A549 (cell line): ENCODE data around the gene NUFIP1. TPM values are rescaled to one million over a fixed set of nuclear protein-coding genes. Genes with fewer than 3 reads are reported as not detected.
A peak's percentile ranks its signal among the peaks of the same experiment; 100 is the strongest.

ENCODE experiments used
- ATAC-seq, 2 experiments: fragments of 200-7000 bp in 1 of 2; fragments of >200 bp in 1 of 2; cut with Nextera tagmentation in 1 of 2; cut with Tn5 transposase in 1 of 2; 3 replicates each; pipeline versions ENCODE4 v1.8.0 to v1.9.1; 2018 to 2020; ENCODE audit warnings: mild to moderate bottlenecking in 1 of 2, moderate library complexity in 1 of 2
- CTCF ChIA-PET: fragments of 300-600 bp; sonication (Branson Sonifier 250); formaldehyde crosslinking; extraction: SDS; loops from one replicate; lab custom pipeline; 2021; ENCODE audit warnings: antibody characterized with exemption, inconsistent platforms; lab: Yijun Ruan, JAX
- POLR2A ChIA-PET: fragments of 350-600 bp; formaldehyde crosslinking; extraction: SDS; loops from one replicate; lab custom pipeline; 2021; ENCODE audit warnings: antibody characterized with exemption, inconsistent platforms; lab: Yijun Ruan, JAX
- DNase-seq, 2 experiments: peaks; one replicate each; pipeline versions ENCODE4 v3.0.0 to v3.0.0-alpha.2; 2011 to 2016; ENCODE audit warnings: low read depth in 1 of 2, low spot score in 1 of 2
- FAIRE-seq: peaks from 2 replicates; lab custom pipeline; 2011; peaks lifted over from hg19 to GRCh38; lab: Jason Lieb, UNC
- H3K27ac ChIP-seq, 2 experiments: fragments of >200 bp; sonication (Bioruptor Twin); formaldehyde crosslinking; 3 replicates each; pipeline ENCODE4 v1.5.1; 2016 to 2017
- H3K4me1 ChIP-seq: fragments of >200 bp; sonication (Bioruptor Twin); formaldehyde crosslinking; 3 replicates; pipeline ENCODE4 v1.6.1; 2016
- H3K4me2 ChIP-seq: fragments of >200 bp; sonication (Bioruptor Twin); formaldehyde crosslinking; 3 replicates; pipeline ENCODE4 v1.6.1; 2016
- H3K4me3 ChIP-seq: fragments of >200 bp; sonication (Bioruptor Twin); formaldehyde crosslinking; 3 replicates; pipeline ENCODE4 v1.5.1; 2016
- H3K9me3 ChIP-seq: fragments of >200 bp; sonication (Bioruptor Twin); formaldehyde crosslinking; 3 replicates; pipeline ENCODE4 v1.6.1; 2016
- ATOH8 ChIP-seq: fragments of 250-450 bp; sonication (Bioruptor Pico); IDR thresholded peaks from 2 replicates; pipeline ENCODE4 v1.5.0; 2020; ENCODE audit warnings: low read depth, mild to moderate bottlenecking, moderate library complexity
- BHLHE40 ChIP-seq: IDR thresholded peaks from 2 replicates; pipeline ENCODE4 v1.6.1; 2012; ENCODE audit warnings: low read depth, low read length, inconsistent platforms
- CBX2 ChIP-seq: fragments of 200-600 bp; sonication (generic); IDR thresholded peaks from 2 replicates; pipeline ENCODE4 v1.6.1; 2016; ENCODE audit warnings: low read depth, mild to moderate bottlenecking, borderline replicate concordance
- CHD4 ChIP-seq: fragments of 200-600 bp; sonication (generic); IDR thresholded peaks from 2 replicates; pipeline ENCODE4 v1.6.1; 2016; ENCODE audit warnings: antibody characterized with exemption, mild to moderate bottlenecking, borderline replicate concordance
- E2F6 ChIP-seq: IDR thresholded peaks from 2 replicates; pipeline ENCODE4 v1.6.1; 2012; ENCODE audit warnings: low read depth, borderline replicate concordance
- EHF ChIP-seq: fragments of 250-450 bp; sonication (Bioruptor Pico); IDR thresholded peaks from 2 replicates; pipeline ENCODE4 v1.5.0; 2020; ENCODE audit warnings: mild to moderate bottlenecking
- EHMT2 ChIP-seq: fragments of 200-600 bp; sonication (generic); IDR thresholded peaks from 2 replicates; pipeline ENCODE4 v1.6.1; 2016; ENCODE audit warnings: antibody characterized with exemption, low read depth, mild to moderate bottlenecking, moderate library complexity
- ELK1 ChIP-seq: fragments of 150-350 bp; IDR thresholded peaks from 2 replicates; pipeline ENCODE4 v1.6.1; 2014; ENCODE audit warnings: low read depth, mild to moderate bottlenecking, low read length
- EP300 ChIP-seq, 2 experiments: fragments of >200 bp; sonication (Bioruptor Twin); formaldehyde crosslinking; IDR thresholded peaks; 2 replicates in 1 of 2; 3 replicates in 1 of 2; pipeline ENCODE4 v1.6.1; 2016 to 2017
- HEYL ChIP-seq: fragments of 250-450 bp; sonication (Bioruptor Pico); IDR thresholded peaks from 2 replicates; pipeline ENCODE4 v1.8.0; 2021; ENCODE audit warnings: mild to moderate bottlenecking, moderate library complexity
- HOXB13 ChIP-seq: fragments of 250-450 bp; sonication (Bioruptor Pico); IDR thresholded peaks from 2 replicates; pipeline ENCODE4 v1.5.0; 2020; ENCODE audit warnings: low read depth, mild to moderate bottlenecking, moderate library complexity
- JUN ChIP-seq, 2 experiments: fragments of >200 bp; sonication (Bioruptor Twin); formaldehyde crosslinking; IDR thresholded peaks; 2 replicates in 1 of 2; 3 replicates in 1 of 2; pipeline ENCODE4 v1.6.1; 2016 to 2017
- KDM5A ChIP-seq: fragments of 200-600 bp; sonication (generic); IDR thresholded peaks from 2 replicates; pipeline ENCODE4 v1.6.1; 2016; ENCODE audit warnings: antibody characterized with exemption, mild to moderate bottlenecking
- MAZ ChIP-seq: fragments of 150-350 bp; IDR thresholded peaks from 2 replicates; pipeline ENCODE4 v1.6.1; 2014; ENCODE audit warnings: antibody characterized with exemption, low read depth, low read length, borderline replicate concordance
- NFE2L2 ChIP-seq: fragments of 150-350 bp; conservative IDR thresholded peaks from 2 replicates; pipeline ENCODE4 v1.6.1; 2014; ENCODE audit warnings: low read length
- POLR2A ChIP-seq: IDR thresholded peaks from 2 replicates; pipeline ENCODE4 v1.6.1; 2012; ENCODE audit warnings: mild to moderate bottlenecking, low read length
- RAD21 ChIP-seq, 2 experiments: fragments of >200 bp in 1 of 2; sonication (Bioruptor Twin) in 1 of 2; formaldehyde crosslinking in 1 of 2; IDR thresholded peaks in 1 of 2; conservative IDR thresholded peaks in 1 of 2; 2 replicates in 1 of 2; 3 replicates in 1 of 2; pipeline ENCODE4 v1.6.1; 2012 to 2018; ENCODE audit warnings: inconsistent platforms in 1 of 2
- RARB ChIP-seq: fragments of 250-450 bp; sonication (Bioruptor Pico); IDR thresholded peaks from 2 replicates; pipeline ENCODE4 v1.8.0; 2021; ENCODE audit warnings: mild to moderate bottlenecking, moderate library complexity
- RNF2 ChIP-seq: fragments of 200-600 bp; sonication (generic); IDR thresholded peaks from 2 replicates; pipeline ENCODE4 v1.6.1; 2016; ENCODE audit warnings: low read depth, mild to moderate bottlenecking, antibody characterized with exemption, moderate library complexity, borderline replicate concordance
- TP53 ChIP-seq: fragments of 250-450 bp; sonication (Bioruptor Pico); IDR thresholded peaks from 2 replicates; pipeline ENCODE4 v1.5.0; 2021; ENCODE audit warnings: mild to moderate bottlenecking, moderate library complexity
- USF2 ChIP-seq: fragments of 450-650 bp; IDR thresholded peaks from 2 replicates; pipeline ENCODE4 v1.6.1; 2014; ENCODE audit warnings: antibody characterized with exemption
- WGBS: methylation state at CpG from one replicate; pipeline ENCODE4 v1.1.6; 2017; ENCODE audit errors: missing lambda C conversion rate; 5-methylcytosine and 5-hydroxymethylcytosine counted together
- polyA plus RNA-seq, 4 experiments: library from polyadenylated mRNA; depleted of rRNA in 3 of 4; stranded (reverse); fragments of >200 nt; fragmentation: RNase III in 1 of 4; extraction: RNeasy Plus Mini Kit Qiagen cat#74134 plus additional on column Dnase treatment in 1 of 4; gene quantifications; 2 replicates in 3 of 4; 3 replicates in 1 of 4; pipeline ENCODE4 v1.2.3, GENCODE V29; 2011 to 2017

NUFIP1 gene
- polyA plus RNA-seq, 2 of the 4 experiments (the other 2 are of a cell fraction): 3.7 to 6.3 TPM

- H3K4me1 ChIP-seq: peaks cover 18% of the 10 kb centered on the region
- no peak overlapping the region for H3K4me3 ChIP-seq
- H3K4me2 ChIP-seq: no peak overlapping the region
- 59% methylated on average over 5 of the region's 5 CpGs for WGBS
- H3K27ac ChIP-seq: no peak overlapping the region
- TF ChIP-seq EHF (CRISPR knock-in tag) (no peak), CBX2 (no peak), EP300 (IDR thresholded peaks at IDR 0.05) (no peak), ATOH8 (CRISPR knock-in tag) (no peak), JUN (IDR thresholded peaks at IDR 0.05) (no peak)
- FAIRE-seq (no peak), ATAC-seq (no peak), DNase-seq (no peak)
- CTCF ChIA-PET: no interaction called here
- peaks cover 5% of the 10 kb centered on the region; the same call in 2 of the 3 replicates for H3K9me3 ChIP-seq
- POLR2A ChIA-PET: no interaction called here
Observed at GRCh38 chr13:44908712-44909111, 80.6 kb downstream of the NUFIP1 start.

GRCh38 chr13:44908266-44908665, 81.0 kb downstream of the NUFIP1 start:
- FAIRE-seq (no peak), DNase-seq (no peak), ATAC-seq (no peak)
- Histone ChIP-seq H3K9me3 (peaks cover 5% of the 10 kb centered on the region; the same call in 2 of the 3 replicates), H3K4me1 (peaks cover 18% of the 10 kb centered on the region), H3K27ac (no peak overlapping the region), H3K4me2 (no peak overlapping the region), H3K4me3 (no peak overlapping the region)
- TF ChIP-seq RAD21 (conservative IDR thresholded peaks at IDR 0.05 in 1 of 2, IDR thresholded peaks at IDR 0.05 in 1 of 2): no peak
- no peak for TF ChIP-seq POLR2A
- TF ChIP-seq HEYL (CRISPR knock-in tag): no peak
- TF ChIP-seq E2F6: no peak
- TF ChIP-seq KDM5A: no peak
- no peak for TF ChIP-seq BHLHE40
- no peak for TF ChIP-seq EHF (CRISPR knock-in tag)
- no peak for TF ChIP-seq CBX2
- no peak for TF ChIP-seq CHD4
- TF ChIP-seq RNF2: no peak
- TF ChIP-seq NFE2L2: no peak
- no peak for TF ChIP-seq ATOH8 (CRISPR knock-in tag)
- TF ChIP-seq EP300 (IDR thresholded peaks at IDR 0.05): no peak
- TF ChIP-seq USF2: no peak
- no peak for TF ChIP-seq TP53
- POLR2A ChIA-PET: no interaction called here
- CTCF ChIA-PET: interaction anchor here (0.8 kb wide), 1 partner anchor 9 kb away, joined by 3 read pairs; no protein-coding TSS in a partner anchor
- WGBS: 72% methylated on average over 1 of the region's 1 CpG

GRCh38 chr13:44906713-44907112, 82.6 kb downstream of the NUFIP1 start:
- DNase-seq: no peak
- Histone ChIP-seq H3K9me3 (peaks cover 5% of the 10 kb centered on the region; the same call in 2 of the 3 replicates), H3K4me2 (no peak overlapping the region), H3K27ac (0 out of 6 replicates have a peak overlapping the region, but pooled peaks of 1 of the 2 experiments have one; percentile 21), H3K4me1 (peaks cover 18% of the 10 kb centered on the region), H3K4me3 (no peak overlapping the region)
- ChIA-PET POLR2A (interaction anchor here (0.9 kb wide), 1 partner anchor 11 kb away, joined by 3 read pairs; no protein-coding TSS in a partner anchor), CTCF (interaction anchor here (1.1 to 2.1 kb wide), 3 partner anchors 10 to 423 kb away, joined by 3 to 7 read pairs (median 4); no protein-coding TSS in a partner anchor)
- 78% methylated on average over 6 of the region's 6 CpGs for WGBS
- TF ChIP-seq RARB (no peak), MAZ (no peak), EHMT2 (no peak), KDM5A (no peak), BHLHE40 (no peak), ELK1 (no peak), HEYL (CRISPR knock-in tag) (no peak), HOXB13 (CRISPR knock-in tag) (no peak)
- no peak for ATAC-seq
- FAIRE-seq: no peak
